Endothelial cell of umbilical vein (primary cell): ENCODE measurements around the gene MPND. TPM values are rescaled to one million over a fixed set of nuclear protein-coding genes. Genes with fewer than 3 reads are reported as not detected.

Experiments
- BruUV-seq: library from RNA; stranded (reverse); fragments of 400-500 nt; replicated peaks from 2 replicates; lab custom pipeline; 2021; lab: Mats Ljungman, UMichigan
- CTCF ChIA-PET: fragments of 300-600, 350-600 bp; sonication (Branson Sonifier 250); formaldehyde crosslinking; loops from one replicate; lab custom pipeline; 2021; ENCODE audit warnings: antibody characterized with exemption, inconsistent platforms; lab: Charles Lee
- POLR2A ChIA-PET: fragments of 300-600, 350-600 bp; sonication (Branson Sonifier 250); formaldehyde crosslinking; loops from one replicate; lab custom pipeline; 2021; ENCODE audit warnings: antibody characterized with exemption, inconsistent platforms; lab: Charles Lee
- DNase-seq: peaks from one replicate; pipeline ENCODE4 v3.0.0-alpha.2; 2011; ENCODE audit warnings: low read depth, low spot score
- FAIRE-seq: peaks from 2 replicates; lab custom pipeline; 2011; peaks lifted over from hg19 to GRCh38; lab: Jason Lieb, UNC
- H2AFZ ChIP-seq: 2 replicates; pipeline ENCODE4 v1.6.0; 2012; ENCODE audit warnings: low read depth, low read length, control low read depth, inconsistent platforms
- H3K27ac ChIP-seq: 2 replicates; pipeline ENCODE4 v1.5.1; 2011; ENCODE audit warnings: low read depth, mild to moderate bottlenecking, control low read depth, low read length, moderate library complexity; ENCODE audit not compliant: insufficient read depth
- H3K27me3 ChIP-seq, 2 experiments: 2 replicates each; pipeline versions ENCODE4 v1.6.0 to v1.6.1; 2011; ENCODE audit warnings: low read length in 2 of 2, mixed read lengths in 1 of 2; ENCODE audit not compliant: control insufficient read depth in 2 of 2, insufficient read depth in 2 of 2
- H3K36me3 ChIP-seq, 2 experiments: 2 replicates in 1 of 2; 3 replicates in 1 of 2; pipeline ENCODE4 v1.5.1; 2011; ENCODE audit warnings: low read length in 2 of 2, mild to moderate bottlenecking in 1 of 2, moderate library complexity in 1 of 2; ENCODE audit not compliant: control insufficient read depth in 2 of 2, insufficient read depth in 2 of 2; ENCODE audit errors: extremely low read depth in 1 of 2
- H3K4me1 ChIP-seq: 3 replicates; pipeline ENCODE4 v1.5.1; 2011; ENCODE audit warnings: mild to moderate bottlenecking, low read length; ENCODE audit not compliant: control insufficient read depth, insufficient read depth; ENCODE audit errors: extremely low read depth
- H3K4me2 ChIP-seq: 2 replicates; pipeline ENCODE4 v1.6.1; 2011; ENCODE audit warnings: low read length, control low read depth, mixed read lengths; ENCODE audit not compliant: insufficient read depth
- H3K4me3 ChIP-seq, 3 experiments: fragments of 200-600 bp in 1 of 3; sonication (generic), shearing (Covaris generic) in 1 of 3; replicated peaks in 1 of 3; 2 replicates each; pipeline ENCODE4 v1.5.1; 2011 to 2016; ENCODE audit warnings: control low read depth in 3 of 3, low read length in 3 of 3, mild to moderate bottlenecking in 2 of 3, inconsistent platforms in 1 of 3, low read depth in 1 of 3, moderate library complexity in 1 of 3; ENCODE audit not compliant: insufficient read depth in 1 of 3
- H3K79me2 ChIP-seq: 2 replicates; pipeline ENCODE4 v1.6.0; 2012; ENCODE audit warnings: low read length, inconsistent platforms; ENCODE audit not compliant: control insufficient read depth, insufficient read depth
- H3K9ac ChIP-seq: replicated peaks from 2 replicates; pipeline ENCODE3; 2011; ENCODE audit warnings: low read length, control low read depth; ENCODE audit not compliant: insufficient read depth; ENCODE audit errors: extremely low read depth
- H3K9me1 ChIP-seq: replicated peaks from 3 replicates; pipeline ENCODE4 v1.6.0; 2011; ENCODE audit warnings: mild to moderate bottlenecking, low read length; ENCODE audit not compliant: control insufficient read depth, insufficient read depth; ENCODE audit errors: extremely low read depth
- H3K9me3 ChIP-seq: replicated peaks from 2 replicates; pipeline ENCODE4 v1.5.1; 2012; ENCODE audit warnings: low read length, inconsistent platforms; ENCODE audit not compliant: control insufficient read depth, insufficient read depth
- H4K20me1 ChIP-seq: replicated peaks from 2 replicates; pipeline ENCODE3; 2011; ENCODE audit warnings: mild to moderate bottlenecking, low read length; ENCODE audit not compliant: control insufficient read depth, insufficient read depth; ENCODE audit errors: extremely low read depth
- EZH2 ChIP-seq: IDR thresholded peaks from 2 replicates; pipeline ENCODE4 v1.6.1; 2012; ENCODE audit warnings: borderline replicate concordance, low read depth, mild to moderate bottlenecking, moderate library complexity, low read length, inconsistent platforms; ENCODE audit not compliant: severe bottlenecking
- FOS ChIP-seq: IDR thresholded peaks from 2 replicates; pipeline ENCODE4 v1.6.1; 2011; ENCODE audit warnings: mild to moderate bottlenecking, low read length, moderate library complexity, borderline replicate concordance; ENCODE audit not compliant: insufficient read depth
- JUN ChIP-seq: IDR thresholded peaks from 2 replicates; pipeline ENCODE4 v1.6.1; 2011; ENCODE audit warnings: borderline replicate concordance, low read depth; ENCODE audit not compliant: insufficient read length, insufficient read depth
- MYC ChIP-seq: IDR thresholded peaks from one replicate; pipeline ENCODE4 v1.6.1; 2011; ENCODE audit warnings: mild to moderate bottlenecking, low read depth, low read length
- POLR2A ChIP-seq: IDR thresholded peaks from 2 replicates; pipeline ENCODE4 v1.6.1; 2012; ENCODE audit warnings: low read depth, mild to moderate bottlenecking, control low read depth, low read length
- POLR2AphosphoS5 ChIP-seq: IDR thresholded peaks from 2 replicates; pipeline ENCODE4 v1.6.1; 2012; ENCODE audit warnings: low read depth, mild to moderate bottlenecking, control low read depth, low read length, moderate library complexity; ENCODE audit not compliant: insufficient read depth
- dilution Hi-C: fragments of 300-500 bp; cut with MboI; formaldehyde crosslinking; loops from one replicate; pipeline ENCODE4 v1.15.0; 2019; ENCODE audit warnings: low sequenced_read_pairs; ENCODE audit not compliant: extremely low pct_ligation_motif_present
- intact Hi-C: fragments of 100-400 bp; cut with micrococcal nuclease; formaldehyde crosslinking; loops from one replicate; pipeline ENCODE4 v1.10.0; 2022
- polyA plus RNA-seq, 4 experiments: library from polyadenylated mRNA; depleted of rRNA in 3 of 4; stranded (reverse) in 3 of 4; unstranded in 1 of 4; fragments of >200 nt; gene quantifications; 2 replicates each; pipeline versions ENCODE4 v1.2.1 to v1.2.3, GENCODE V29; 2011 to 2012; ENCODE audit warnings: missing spikeins in 1 of 4
- total RNA-seq: library from RNA; stranded (reverse); gene quantifications from 2 replicates; pipeline ENCODE4 v1.2.3, GENCODE V29; 2021
- TF ChIP-seq, protein P1 (sequence below), 2 donors: IDR thresholded peaks; 1 replicate in 1 of 2; 2 replicates in 1 of 2; pipeline ENCODE4 v1.5.1; 2011; ENCODE audit warnings: low read length in 2 of 2, mild to moderate bottlenecking in 2 of 2, moderate library complexity in 2 of 2, control low read depth in 1 of 2, inconsistent platforms in 1 of 2, low read depth in 1 of 2; ENCODE audit not compliant: insufficient read depth in 1 of 2; ENCODE audit errors: extremely low read depth in 1 of 2

The MPND gene
- total and polyA plus RNA-seq, 2 donors (not counting 3 experiments of a cell fraction or from before 2014, with no cell fraction given), result 14.8 to 21.1 TPM

GRCh38 chr19:4374498-4375163, 31.3 kb downstream of the MPND start:
- ChIA-PET CTCF (interaction anchor here (0.9 to 8.7 kb wide), 6 partner anchors 12 to 27 kb away, joined by 3 to 105 read pairs (median 9); partner anchors contain the start of genes CHAF1A and SH3GL1), POLR2A (interaction anchor here (0.5 to 0.8 kb wide), 2 partner anchors 27 to 28 kb away, joined by 3 read pairs; partner anchors contain the start of gene CHAF1A)
- H3K4me3 ChIP-seq, result no peak overlapping the region
- no TSS peak for BruUV-seq
- H3K79me2 ChIP-seq, result peaks cover 96% of the 10 kb centered on the region
- peaks cover 48% of the 10 kb centered on the region for H3K4me1 ChIP-seq
- DNase-seq (peak; percentile 67), FAIRE-seq (peak; percentile 77)
- no peaks in the 10 kb centered on the region for H3K9me1 ChIP-seq
- intact Hi-C loops (loop anchor here (1.0 kb wide), 3 partner anchors 16 to 31 kb away; partner anchors contain the start of genes MPND and SH3GL1), dilution Hi-C loops (no loop called here)
- H3K27ac ChIP-seq, result peak overlapping the region; percentile 51
- peak overlapping the region; percentile 24 for H3K4me2 ChIP-seq
- no peaks in the 10 kb centered on the region for H3K27me3 ChIP-seq
- H3K9me3 ChIP-seq, result no peaks in the 10 kb centered on the region
- H3K36me3 ChIP-seq, result peaks cover 0 to 10% of the 10 kb centered on the region in 2 experiments
- TF ChIP-seq JUN (peak; percentile 40), EZH2 (no peak), MYC (peak; percentile 86), FOS (peak; percentile 94), POLR2AphosphoS5 (peak; percentile 74), POLR2A (no peak)
- TF ChIP-seq, protein P1, sequence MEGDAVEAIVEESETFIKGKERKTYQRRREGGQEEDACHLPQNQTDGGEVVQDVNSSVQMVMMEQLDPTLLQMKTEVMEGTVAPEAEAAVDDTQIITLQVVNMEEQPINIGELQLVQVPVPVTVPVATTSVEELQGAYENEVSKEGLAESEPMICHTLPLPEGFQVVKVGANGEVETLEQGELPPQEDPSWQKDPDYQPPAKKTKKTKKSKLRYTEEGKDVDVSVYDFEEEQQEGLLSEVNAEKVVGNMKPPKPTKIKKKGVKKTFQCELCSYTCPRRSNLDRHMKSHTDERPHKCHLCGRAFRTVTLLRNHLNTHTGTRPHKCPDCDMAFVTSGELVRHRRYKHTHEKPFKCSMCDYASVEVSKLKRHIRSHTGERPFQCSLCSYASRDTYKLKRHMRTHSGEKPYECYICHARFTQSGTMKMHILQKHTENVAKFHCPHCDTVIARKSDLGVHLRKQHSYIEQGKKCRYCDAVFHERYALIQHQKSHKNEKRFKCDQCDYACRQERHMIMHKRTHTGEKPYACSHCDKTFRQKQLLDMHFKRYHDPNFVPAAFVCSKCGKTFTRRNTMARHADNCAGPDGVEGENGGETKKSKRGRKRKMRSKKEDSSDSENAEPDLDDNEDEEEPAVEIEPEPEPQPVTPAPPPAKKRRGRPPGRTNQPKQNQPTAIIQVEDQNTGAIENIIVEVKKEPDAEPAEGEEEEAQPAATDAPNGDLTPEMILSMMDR (IDR thresholded peaks at IDR 0.05; ENCODE audit: extremely low read depth in 1 of 2, insufficient read depth in 1 of 2, low read depth in 1 of 2, low read length in 2 of 2), result no peak
- H4K20me1 ChIP-seq, result no peaks in the 10 kb centered on the region
- H2AFZ ChIP-seq, result no peak overlapping the region
- H3K9ac ChIP-seq, result peak overlapping the region; percentile 59
